ENCODE results near the gene FLACC1. TPM values are rescaled to one million over a fixed set of nuclear protein-coding genes. Genes with fewer than 3 reads are reported as not detected.

The FLACC1 gene
- total RNA-seq, 4 donors from 2014 or later, result 0.19 to 5.1 (median 0.52) TPM

DNA sequence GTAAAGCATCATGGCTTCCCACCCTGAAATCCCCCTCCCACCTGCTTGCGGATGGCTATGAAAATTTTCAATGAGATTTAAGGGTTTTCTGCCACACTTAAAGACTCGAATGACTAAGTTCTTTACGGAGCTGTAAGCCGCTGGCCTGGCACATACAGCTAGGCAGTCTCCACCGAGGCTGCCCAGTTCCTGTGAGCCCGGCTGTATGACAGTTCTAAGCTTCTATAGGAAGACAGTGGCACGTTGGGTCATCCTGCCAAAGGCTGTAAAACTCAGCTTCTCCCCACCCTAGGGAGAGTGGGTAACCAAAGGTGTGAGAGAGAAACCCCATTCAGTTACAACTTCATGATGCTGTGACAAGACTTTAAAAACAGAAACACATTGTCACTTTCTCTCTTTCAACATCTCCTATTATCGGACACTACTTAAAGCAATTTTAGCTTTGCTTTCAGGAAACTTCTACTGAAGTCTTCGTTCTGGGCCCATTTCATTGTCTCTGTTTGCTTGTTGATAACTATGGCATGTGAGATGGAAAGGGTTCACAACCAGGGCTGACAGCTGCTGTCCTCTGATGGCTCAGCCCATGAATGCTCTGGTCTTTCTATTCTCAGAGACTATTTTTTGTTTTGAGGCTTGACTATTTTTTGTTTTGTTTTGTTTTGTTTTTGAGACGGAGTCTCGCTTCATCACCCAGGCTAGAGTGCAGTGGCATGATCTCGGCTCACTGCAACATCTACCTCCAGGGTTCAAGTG lies 89.7 kb downstream of the FLACC1 start:
- no peaks in the 10 kb centered on the region for H3K27me3 ChIP-seq
- H3K4me3 ChIP-seq, result no peak overlapping the region
- no peak for DNase-seq
- no peaks in the 10 kb centered on the region for H3K9me3 ChIP-seq
- H3K4me1 ChIP-seq, result peaks cover 0 to 20% (median 0%) of the 10 kb centered on the region in 3 donors
- WGBS, 2 donors, result 79 to 88% methylated on average over 8 to 12 of the region's 12 CpGs
- no peak overlapping the region for H3K27ac ChIP-seq
- H3K36me3 ChIP-seq, result peaks cover 4 to 64% (median 7%) of the 10 kb centered on the region in 3 donors
- TF ChIP-seq, protein P1, sequence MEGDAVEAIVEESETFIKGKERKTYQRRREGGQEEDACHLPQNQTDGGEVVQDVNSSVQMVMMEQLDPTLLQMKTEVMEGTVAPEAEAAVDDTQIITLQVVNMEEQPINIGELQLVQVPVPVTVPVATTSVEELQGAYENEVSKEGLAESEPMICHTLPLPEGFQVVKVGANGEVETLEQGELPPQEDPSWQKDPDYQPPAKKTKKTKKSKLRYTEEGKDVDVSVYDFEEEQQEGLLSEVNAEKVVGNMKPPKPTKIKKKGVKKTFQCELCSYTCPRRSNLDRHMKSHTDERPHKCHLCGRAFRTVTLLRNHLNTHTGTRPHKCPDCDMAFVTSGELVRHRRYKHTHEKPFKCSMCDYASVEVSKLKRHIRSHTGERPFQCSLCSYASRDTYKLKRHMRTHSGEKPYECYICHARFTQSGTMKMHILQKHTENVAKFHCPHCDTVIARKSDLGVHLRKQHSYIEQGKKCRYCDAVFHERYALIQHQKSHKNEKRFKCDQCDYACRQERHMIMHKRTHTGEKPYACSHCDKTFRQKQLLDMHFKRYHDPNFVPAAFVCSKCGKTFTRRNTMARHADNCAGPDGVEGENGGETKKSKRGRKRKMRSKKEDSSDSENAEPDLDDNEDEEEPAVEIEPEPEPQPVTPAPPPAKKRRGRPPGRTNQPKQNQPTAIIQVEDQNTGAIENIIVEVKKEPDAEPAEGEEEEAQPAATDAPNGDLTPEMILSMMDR (IDR thresholded peaks at IDR 0.05), result no peak
- no peak for TF ChIP-seq POLR2A (IDR thresholded peaks at IDR 0.05)
- intact Hi-C loops (cut with DNase I), result no loop called here

DNA sequence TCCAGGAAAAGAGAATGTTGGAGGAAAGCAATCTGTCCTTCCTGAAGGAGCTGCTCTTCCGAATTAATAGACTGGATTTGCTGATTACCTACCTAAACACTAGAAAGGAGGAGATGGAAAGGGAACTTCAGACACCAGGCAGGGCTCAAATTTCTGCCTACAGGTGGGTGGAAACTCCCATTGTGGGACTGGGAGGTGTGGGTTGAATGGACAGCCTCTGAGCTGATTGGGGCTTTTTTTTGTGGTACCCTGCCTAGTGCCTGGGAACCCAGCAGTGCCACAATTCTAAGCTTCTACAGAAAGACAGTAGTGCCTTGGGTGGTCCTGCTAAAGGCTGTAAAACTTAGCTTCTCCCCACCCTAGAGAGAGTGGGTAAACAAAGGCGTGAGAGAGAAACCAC lies 90.5 kb downstream of the FLACC1 start:
- Histone ChIP-seq H3K27me3 (no peaks in the 10 kb centered on the region), H3K9me3 (no peaks in the 10 kb centered on the region), H3K27ac (no peak overlapping the region), H3K36me3 (peaks cover 4 to 56% (median 7%) of the 10 kb centered on the region in 3 donors), H3K4me3 (no peak overlapping the region), H3K4me1 (peaks cover 0 to 29% (median 0%) of the 10 kb centered on the region in 3 donors)
- TF ChIP-seq, protein P1 (IDR thresholded peaks at IDR 0.05), result no peak
- TF ChIP-seq POLR2A (IDR thresholded peaks at IDR 0.05), result no peak
- 82 to 90% methylated on average over 2 of the region's 2 CpGs for WGBS, 2 donors
- intact Hi-C loops (cut with DNase I), result no loop called here
- no peak for DNase-seq

DNA sequence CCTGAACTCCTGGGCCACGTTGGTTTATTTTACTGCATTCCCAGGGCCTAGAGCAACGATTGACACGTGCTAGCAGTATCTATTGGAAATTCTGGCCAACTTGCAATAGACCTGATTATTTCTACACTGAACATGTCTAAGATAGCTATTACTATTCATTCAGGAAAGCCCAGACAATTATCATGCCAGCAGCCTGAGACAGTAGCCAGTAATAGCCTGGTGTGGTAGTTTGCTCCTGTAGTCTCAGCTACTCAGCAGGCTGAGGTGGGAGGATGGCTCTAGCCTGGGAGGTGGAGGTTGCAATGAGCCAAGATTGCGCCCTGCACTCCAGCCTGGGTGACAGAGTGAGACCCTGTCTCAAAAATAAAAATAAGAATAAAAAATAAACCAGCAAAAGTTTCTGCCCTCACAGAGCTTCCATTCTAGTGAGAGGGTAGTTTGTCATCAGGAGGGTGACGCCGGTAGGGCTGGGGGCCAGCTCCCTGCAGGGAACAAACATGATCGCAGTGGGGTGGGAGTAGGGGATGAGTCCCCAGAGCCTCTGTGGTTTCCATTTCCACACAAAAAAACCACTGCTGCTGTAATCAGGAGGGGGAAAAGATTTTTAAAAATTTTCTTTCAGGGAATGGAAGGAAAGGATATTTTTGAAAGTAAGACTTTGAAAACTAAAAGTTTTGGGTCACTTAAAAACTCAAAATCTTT lies 92.5 kb downstream of the FLACC1 start:
- TF ChIP-seq, protein P1 (IDR thresholded peaks at IDR 0.05), result no peak
- no peak for TF ChIP-seq POLR2A (IDR thresholded peaks at IDR 0.05)
- DNase-seq, result no peak

DNA sequence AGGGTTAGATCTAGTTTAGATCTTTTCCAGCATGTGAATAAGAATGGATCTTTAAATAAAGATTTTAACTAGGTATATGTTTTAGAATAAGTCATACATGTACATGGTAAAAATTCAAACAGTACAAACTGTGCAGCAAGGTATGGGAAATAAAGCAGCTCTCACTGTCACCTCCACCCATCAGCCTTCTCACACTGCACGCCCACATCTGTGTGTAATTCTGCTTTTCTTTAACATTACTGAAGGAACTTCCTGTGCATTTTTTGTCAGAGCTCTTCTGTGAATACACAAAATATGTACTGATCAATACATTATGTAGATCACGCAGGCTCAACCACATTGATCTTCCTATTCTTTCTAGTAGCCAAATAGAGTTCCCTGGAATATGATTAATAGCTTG lies 93.4 kb downstream of the FLACC1 start:
- DNase-seq, result no peak
- WGBS, 2 donors, result 70 to 76% methylated on average over 2 of the region's 2 CpGs
- H3K4me3 ChIP-seq, result no peak overlapping the region
- intact Hi-C loops (cut with DNase I), result no loop called here
- no peaks in the 10 kb centered on the region for H3K27me3 ChIP-seq
- peaks cover 4 to 28% (median 7%) of the 10 kb centered on the region in 3 donors for H3K36me3 ChIP-seq
- H3K27ac ChIP-seq, result no peak overlapping the region
- H3K9me3 ChIP-seq, result no peaks in the 10 kb centered on the region
- TF ChIP-seq, protein P1 (IDR thresholded peaks at IDR 0.05), result no peak
- peak in 1 of 4 donors; percentile 16 for TF ChIP-seq POLR2A (IDR thresholded peaks at IDR 0.05)
- peaks cover 14 to 57% (median 19%) of the 10 kb centered on the region in 3 donors for H3K4me1 ChIP-seq

More for the DNA sequence above, 92.5 kb downstream of the FLACC1 start:
- WGBS, 2 donors, result 85 to 86% methylated on average over 6 to 7 of the region's 7 CpGs
- Histone ChIP-seq H3K9me3 (no peaks in the 10 kb centered on the region), H3K4me1 (peaks cover 8 to 49% (median 12%) of the 10 kb centered on the region in 3 donors), H3K27ac (no peak overlapping the region), H3K4me3 (no peak overlapping the region), H3K27me3 (no peaks in the 10 kb centered on the region), H3K36me3 (peaks cover 4 to 36% (median 7%) of the 10 kb centered on the region in 3 donors)
- intact Hi-C loops (cut with DNase I), result no loop called here

DNA sequence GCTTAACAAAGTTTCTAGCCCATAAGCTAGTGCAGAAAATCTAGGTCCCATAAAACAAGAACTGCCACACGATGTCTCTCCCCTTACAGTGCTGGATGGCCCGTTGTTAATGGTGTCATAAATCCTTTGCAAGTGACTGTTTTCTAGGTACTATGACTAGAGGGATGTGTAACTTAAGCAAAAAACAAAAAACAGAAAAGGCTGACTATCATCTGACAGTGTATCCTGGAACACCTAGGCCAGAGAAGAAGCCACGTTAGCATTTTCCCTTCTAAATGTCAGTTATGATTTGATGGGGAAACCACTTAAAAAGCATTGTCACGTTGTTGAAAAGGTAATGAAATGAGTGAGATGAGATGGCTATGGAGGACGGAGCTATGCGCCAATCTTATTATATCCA lies 94.4 kb downstream of the FLACC1 start:
- Histone ChIP-seq H3K27ac (peak overlapping the region in 1 of 4 donors; percentile 14), H3K27me3 (no peaks in the 10 kb centered on the region), H3K4me3 (peak overlapping the region in 1 of 4 donors; percentile 21), H3K9me3 (no peaks in the 10 kb centered on the region), H3K4me1 (peaks cover 15 to 63% (median 19%) of the 10 kb centered on the region in 3 donors), H3K36me3 (peaks cover 0 to 17% (median 7%) of the 10 kb centered on the region in 3 donors)
- 64% methylated on average over 6 of the region's 6 CpGs for WGBS, 2 donors
- intact Hi-C loops (cut with DNase I), result no loop called here
- TF ChIP-seq, protein P1 (IDR thresholded peaks at IDR 0.05), result no peak
- no peak for TF ChIP-seq POLR2A (IDR thresholded peaks at IDR 0.05)
- no peak for DNase-seq

All from esophagus squamous epithelium (tissue), 5 donors.